22Rv1 (cell line): ENCODE data around the gene GALNT1.

Experiments
- ZFX ChIP-seq: fragments of 450-650 bp; IDR thresholded peaks from 2 replicates; pipeline ENCODE4 v1.6.1; 2017; ENCODE audit warnings: antibody characterized with exemption, borderline replicate concordance
- TF ChIP-seq, protein P1 (sequence below): fragments of 450-650 bp; IDR thresholded peaks from 2 replicates; pipeline ENCODE4 v1.5.1; 2017; ENCODE audit warnings: mild to moderate bottlenecking

DNA sequence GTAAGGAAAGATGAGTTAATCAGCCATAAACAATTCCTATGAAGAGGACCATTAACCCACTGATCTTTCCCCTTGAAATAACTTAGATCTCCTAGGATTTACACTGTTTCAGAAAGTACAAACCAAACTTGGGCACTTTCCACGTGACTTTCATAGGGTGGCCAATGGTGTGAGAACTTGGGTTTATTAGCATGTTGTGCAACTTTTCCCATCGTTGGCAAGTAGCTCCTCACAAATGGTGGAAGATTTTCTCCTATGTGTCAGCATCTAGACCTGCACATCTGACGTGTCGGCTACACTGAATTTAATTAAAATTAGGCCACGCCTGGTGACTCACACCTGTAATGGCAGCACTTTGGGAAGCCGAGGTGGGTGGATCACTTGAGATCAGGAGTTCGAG is 116.3 kb downstream of the GALNT1 start:
- TF ChIP-seq, protein P1, sequence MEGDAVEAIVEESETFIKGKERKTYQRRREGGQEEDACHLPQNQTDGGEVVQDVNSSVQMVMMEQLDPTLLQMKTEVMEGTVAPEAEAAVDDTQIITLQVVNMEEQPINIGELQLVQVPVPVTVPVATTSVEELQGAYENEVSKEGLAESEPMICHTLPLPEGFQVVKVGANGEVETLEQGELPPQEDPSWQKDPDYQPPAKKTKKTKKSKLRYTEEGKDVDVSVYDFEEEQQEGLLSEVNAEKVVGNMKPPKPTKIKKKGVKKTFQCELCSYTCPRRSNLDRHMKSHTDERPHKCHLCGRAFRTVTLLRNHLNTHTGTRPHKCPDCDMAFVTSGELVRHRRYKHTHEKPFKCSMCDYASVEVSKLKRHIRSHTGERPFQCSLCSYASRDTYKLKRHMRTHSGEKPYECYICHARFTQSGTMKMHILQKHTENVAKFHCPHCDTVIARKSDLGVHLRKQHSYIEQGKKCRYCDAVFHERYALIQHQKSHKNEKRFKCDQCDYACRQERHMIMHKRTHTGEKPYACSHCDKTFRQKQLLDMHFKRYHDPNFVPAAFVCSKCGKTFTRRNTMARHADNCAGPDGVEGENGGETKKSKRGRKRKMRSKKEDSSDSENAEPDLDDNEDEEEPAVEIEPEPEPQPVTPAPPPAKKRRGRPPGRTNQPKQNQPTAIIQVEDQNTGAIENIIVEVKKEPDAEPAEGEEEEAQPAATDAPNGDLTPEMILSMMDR: no peak
- TF ChIP-seq ZFX: no peak
